Measurements from ENCODE around the gene PLEKHB2.
"Not testable (repeated sequence)": the region's sequence is repeated elsewhere in the genome, so short reads cannot be mapped to it uniquely, and the experiment has no call there.

DNA sequence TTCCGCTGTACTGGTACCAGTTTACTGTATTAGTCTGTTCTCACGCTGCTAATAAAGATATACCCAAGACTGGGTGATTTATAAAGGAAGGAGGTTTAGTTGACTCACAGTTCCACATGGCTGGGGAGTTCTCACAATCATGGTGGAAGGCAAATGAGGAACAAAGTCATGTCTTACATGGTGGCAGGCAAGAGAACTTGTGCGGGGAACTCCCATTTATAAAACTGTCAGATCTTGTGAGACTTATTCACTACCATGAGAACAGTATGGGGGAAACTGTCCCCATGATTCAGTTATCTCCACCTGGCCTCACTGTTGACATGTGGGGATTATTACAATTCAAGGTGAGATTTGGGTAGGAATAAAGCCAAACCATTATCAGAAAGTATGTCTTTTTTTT is 9.8 kb downstream of the PLEKHB2 start:
- not testable (repeated sequence) for TF ChIP-seq POLR2A (IDR thresholded peaks at IDR 0.05); POLR2AphosphoS5 (IDR thresholded peaks at IDR 0.05; ENCODE audit: insufficient read depth in 1 of 2, low read depth in 1 of 2)
- TF ChIP-seq, protein P1, sequence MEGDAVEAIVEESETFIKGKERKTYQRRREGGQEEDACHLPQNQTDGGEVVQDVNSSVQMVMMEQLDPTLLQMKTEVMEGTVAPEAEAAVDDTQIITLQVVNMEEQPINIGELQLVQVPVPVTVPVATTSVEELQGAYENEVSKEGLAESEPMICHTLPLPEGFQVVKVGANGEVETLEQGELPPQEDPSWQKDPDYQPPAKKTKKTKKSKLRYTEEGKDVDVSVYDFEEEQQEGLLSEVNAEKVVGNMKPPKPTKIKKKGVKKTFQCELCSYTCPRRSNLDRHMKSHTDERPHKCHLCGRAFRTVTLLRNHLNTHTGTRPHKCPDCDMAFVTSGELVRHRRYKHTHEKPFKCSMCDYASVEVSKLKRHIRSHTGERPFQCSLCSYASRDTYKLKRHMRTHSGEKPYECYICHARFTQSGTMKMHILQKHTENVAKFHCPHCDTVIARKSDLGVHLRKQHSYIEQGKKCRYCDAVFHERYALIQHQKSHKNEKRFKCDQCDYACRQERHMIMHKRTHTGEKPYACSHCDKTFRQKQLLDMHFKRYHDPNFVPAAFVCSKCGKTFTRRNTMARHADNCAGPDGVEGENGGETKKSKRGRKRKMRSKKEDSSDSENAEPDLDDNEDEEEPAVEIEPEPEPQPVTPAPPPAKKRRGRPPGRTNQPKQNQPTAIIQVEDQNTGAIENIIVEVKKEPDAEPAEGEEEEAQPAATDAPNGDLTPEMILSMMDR (IDR thresholded peaks at IDR 0.05): not testable (repeated sequence)
